GM21381 (cell line): ENCODE measurements around the gene AXIN2.
A peak's percentile ranks its signal among the peaks of the same experiment; 100 is the strongest.

Source experiments
- ATAC-seq: cut with Tn5 transposase; IDR thresholded peaks from one replicate; pipeline ENCODE4 v1.9.1; 2021; ENCODE audit warnings: mild to moderate bottlenecking, moderate library complexity; ENCODE audit not compliant: unreplicated experiment

The AXIN2 gene, protein sequence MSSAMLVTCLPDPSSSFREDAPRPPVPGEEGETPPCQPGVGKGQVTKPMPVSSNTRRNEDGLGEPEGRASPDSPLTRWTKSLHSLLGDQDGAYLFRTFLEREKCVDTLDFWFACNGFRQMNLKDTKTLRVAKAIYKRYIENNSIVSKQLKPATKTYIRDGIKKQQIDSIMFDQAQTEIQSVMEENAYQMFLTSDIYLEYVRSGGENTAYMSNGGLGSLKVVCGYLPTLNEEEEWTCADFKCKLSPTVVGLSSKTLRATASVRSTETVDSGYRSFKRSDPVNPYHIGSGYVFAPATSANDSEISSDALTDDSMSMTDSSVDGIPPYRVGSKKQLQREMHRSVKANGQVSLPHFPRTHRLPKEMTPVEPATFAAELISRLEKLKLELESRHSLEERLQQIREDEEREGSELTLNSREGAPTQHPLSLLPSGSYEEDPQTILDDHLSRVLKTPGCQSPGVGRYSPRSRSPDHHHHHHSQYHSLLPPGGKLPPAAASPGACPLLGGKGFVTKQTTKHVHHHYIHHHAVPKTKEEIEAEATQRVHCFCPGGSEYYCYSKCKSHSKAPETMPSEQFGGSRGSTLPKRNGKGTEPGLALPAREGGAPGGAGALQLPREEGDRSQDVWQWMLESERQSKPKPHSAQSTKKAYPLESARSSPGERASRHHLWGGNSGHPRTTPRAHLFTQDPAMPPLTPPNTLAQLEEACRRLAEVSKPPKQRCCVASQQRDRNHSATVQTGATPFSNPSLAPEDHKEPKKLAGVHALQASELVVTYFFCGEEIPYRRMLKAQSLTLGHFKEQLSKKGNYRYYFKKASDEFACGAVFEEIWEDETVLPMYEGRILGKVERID

GRCh38 chr17:65561452-65562205, at the start of gene AXIN2:
Gene AXIN2 (minus strand): TSS chr17:65561648. CDS start chr17:65558620, 3,028 bp downstream.
- peak; percentile 91 for ATAC-seq

DNA sequence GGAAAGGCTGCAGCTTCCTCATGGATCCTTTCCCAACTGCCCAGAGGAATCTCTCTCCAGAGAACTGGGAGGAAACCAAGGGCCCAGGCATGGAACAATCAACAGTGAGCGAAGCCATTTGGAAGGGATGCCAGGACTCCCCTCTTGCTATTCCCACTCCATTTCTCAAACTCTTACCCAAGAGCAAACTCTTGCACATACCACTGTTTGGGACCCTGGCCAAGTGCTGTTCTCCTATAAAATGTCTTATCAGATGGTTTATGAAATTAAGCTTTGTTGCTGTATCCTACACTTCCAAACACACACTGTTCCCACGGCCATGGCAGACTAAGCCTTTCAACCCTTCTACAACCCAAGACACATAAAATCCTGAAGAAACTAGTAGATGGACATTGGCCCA, 48.3 kb upstream of the AXIN2 start:
- no peak for ATAC-seq

DNA sequence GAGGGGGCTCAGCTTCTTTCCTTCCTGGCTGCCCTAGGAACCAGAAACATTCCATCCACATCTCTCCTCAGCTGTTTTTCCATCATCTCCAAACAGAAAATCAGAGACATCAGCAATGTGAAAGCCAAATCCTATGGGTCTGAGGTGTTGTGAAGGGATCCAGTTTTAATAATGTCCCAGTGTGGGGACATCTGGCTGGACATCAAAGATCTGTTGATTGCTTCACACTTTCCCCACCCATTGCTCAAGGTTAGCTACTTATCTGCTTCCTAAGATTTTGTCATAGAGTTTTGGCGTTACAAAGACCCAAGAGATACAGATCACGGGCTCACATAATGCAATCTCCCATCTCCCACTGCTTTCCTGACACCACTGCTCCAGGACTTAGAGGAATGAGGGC, 47.8 kb upstream of the AXIN2 start:
- no peak for ATAC-seq

GRCh38 chr17:65604070-65604469, 42.6 kb upstream of the AXIN2 start:
- ATAC-seq, result no peak

DNA sequence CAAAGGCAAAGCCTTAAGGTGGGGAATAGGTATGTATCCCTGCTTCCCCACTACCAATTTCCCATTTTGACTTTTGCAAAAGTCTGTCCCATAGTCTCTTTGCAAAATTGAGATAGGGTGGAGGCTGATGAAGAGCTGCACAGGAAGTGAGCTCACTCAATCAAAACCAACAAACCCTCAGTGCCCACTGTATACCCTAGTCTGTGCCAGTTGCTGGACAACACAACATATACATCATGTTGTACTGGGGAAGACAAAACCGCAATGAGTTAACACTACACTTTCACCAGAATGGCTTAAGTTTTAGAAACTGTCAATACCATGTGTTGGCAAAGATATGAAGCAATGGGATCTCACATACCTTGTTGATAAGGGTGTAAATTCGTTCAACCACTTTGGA, 40.4 kb upstream of the AXIN2 start:
- no peak for ATAC-seq

- ATAC-seq, result no peak
Measured at GRCh38 chr17:65601145-65601544, 39.7 kb upstream of the AXIN2 start.

- no peak for ATAC-seq
Measured at GRCh38 chr17:65600518-65600917, 39.1 kb upstream of the AXIN2 start.

DNA sequence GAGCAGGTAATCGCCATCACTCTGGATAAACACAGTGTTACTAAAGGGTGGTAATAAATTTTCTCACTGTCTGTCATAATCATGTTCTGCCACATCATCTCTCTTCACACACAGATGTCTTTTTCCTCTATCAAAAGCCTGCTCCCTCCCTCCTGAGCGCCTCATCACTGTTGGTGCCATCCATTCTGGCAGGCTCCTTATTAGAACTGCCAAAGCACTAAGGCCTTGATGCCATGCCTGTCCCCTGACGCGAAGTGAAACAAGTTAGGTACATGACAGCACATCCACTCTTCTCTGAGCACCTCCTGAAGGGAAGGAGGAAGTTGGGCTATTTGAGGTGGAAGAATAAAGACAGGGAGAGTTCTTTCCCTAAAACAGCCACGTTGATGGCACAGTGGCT, 38.2 kb upstream of the AXIN2 start:
- no peak for ATAC-seq

- no peak for ATAC-seq
Measured at GRCh38 chr17:65598746-65599145, 37.3 kb upstream of the AXIN2 start.

DNA sequence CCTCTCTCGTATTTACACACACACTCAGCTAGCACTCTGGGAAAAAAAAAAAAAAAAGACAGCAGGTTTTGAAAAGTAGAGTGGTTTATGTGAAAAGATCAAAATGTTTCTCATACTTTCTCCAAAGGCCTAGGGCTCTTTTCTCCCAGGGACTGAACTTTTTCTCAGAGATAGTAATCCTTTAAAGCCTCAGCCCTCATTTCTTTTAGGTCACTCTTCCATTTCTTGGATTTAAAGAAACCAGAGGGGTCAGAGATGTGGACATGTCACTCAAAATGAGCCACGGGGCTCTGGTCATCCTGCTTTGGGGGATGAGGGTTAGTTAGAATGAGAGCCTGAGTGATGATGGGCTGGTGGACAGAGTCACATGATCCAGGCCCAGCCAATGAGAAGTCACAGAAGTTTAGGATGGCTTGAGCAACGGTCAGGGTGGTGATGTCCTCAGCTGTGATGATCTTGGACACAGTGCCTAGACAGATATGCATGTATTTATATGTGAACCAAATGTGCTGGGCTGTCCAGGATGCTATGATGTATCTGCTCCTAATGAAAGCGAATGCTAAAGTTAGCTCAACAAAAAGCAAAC, 33.7 kb upstream of the AXIN2 start:
- ATAC-seq, result no peak

DNA sequence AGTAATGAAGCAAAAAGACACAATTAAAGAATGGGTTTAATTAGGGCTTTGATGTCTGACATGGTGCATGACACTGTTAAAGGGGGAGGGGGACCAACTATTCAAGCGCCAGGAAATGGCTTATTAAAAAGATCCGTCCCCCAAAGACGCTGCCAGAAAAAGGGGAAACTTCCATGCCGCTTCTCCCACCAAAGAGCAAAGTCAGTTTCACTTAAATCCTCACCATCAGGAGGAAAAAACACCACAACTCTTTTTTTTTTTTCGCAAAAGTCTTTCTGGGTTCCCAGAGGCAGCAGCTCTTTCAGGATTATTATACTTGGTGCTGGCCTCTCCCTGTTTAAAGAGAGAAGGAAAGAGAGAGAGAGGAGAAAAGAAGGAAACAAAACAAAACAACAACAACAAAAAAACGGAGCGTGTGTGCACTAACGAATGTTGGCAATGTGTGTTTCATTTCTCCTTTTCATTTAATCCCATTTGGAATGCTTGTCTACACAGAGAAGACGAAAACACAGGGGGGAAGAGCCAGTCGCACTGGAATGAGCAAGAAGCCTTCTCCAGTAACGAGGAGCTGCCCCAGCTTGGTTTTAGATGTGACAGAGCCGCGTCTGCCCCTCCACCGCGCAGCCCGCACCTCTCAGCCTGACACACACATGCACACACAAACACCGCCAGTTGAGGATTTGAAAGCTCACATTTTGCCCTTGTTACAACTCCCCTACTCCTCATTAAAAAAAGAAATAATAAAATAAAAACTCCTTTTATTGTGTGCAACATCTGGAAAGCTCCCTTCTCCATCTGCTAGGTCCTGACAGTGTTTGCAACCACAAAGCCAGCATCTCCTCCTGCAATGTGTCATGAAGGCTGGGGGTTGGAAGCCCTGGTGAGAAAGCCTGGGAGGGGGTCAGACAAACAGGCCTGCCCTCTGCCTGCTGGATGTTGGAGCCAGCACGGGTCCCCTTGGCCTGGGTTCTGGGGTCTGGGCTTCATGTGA, 32.7 kb upstream of the AXIN2 start:
- ATAC-seq, result no peak

- no peak for ATAC-seq
Measured at GRCh38 chr17:65593092-65593854, 31.8 kb upstream of the AXIN2 start.

DNA sequence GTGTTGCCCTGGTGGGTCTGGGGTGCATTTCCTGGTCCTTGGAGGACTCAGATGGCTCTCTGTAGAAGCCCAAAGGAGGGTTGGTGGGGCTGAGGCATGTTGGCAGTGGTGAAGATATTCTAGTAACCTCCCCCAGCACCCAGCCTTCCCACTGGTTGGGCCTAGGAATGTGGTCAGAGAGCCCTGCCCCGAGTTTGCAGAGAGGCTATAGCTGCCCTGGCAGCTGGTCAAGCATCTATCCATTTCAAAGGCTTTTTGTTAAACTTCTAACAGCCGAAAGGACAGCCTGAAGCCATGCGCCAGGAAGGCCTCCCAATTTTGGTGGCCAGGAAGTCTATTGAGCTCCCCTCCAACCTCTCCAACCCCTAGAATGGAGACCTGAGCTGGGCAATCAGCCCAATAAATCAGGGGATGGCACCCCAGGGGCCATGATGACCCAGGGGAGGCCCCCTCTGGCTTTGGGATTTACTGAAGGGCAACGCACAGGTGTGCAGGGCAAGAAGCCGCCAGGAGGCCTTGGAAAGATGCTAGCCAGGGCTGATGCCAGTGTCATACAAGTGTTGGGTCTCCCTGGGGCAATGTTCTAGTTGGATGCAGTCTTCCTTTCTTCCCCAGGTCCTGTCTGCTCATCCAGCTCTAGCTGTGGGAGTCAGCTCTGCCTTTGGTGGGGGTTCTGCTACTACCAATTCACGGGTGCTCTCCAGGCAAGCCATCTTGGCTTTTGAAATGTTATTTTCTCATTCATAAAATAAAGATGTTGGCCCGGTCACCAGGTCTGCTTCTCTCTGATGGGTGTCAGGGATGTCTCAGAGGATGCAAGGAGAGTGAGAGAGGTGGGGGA, 30.9 kb upstream of the AXIN2 start:
- no peak for ATAC-seq

GRCh38 chr17:65589321-65589720, 27.9 kb upstream of the AXIN2 start:
- ATAC-seq, result no peak

DNA sequence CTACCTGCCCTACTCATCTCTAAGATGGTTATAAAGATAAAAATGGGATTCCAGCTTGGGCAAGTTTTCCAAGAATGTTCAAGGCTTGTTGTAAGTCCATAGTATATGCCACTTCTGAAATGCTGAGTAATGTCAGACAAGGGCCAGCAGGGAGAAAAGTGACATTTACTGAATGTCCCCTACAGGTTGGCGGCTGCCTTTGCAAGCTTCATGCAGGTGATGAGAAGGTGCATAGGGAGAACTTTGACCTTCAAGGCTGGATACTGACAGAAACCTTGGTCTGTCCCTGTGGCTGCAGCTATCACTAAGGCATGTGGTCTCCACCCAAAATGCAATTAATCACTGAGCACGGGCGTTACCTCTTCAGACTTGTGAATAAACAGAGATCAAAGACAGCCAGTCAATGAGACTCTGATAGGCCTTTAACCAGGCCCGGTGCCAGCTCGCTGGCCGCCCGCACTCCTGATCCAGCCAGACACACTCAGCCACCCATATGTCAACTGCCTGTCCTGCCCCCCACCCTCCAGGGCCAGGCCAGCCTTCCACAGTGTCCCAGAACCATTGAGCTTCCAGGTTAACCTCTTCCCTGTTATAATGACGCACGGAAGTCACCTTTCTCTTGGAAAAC, 26.8 kb upstream of the AXIN2 start:
- no peak for ATAC-seq

DNA sequence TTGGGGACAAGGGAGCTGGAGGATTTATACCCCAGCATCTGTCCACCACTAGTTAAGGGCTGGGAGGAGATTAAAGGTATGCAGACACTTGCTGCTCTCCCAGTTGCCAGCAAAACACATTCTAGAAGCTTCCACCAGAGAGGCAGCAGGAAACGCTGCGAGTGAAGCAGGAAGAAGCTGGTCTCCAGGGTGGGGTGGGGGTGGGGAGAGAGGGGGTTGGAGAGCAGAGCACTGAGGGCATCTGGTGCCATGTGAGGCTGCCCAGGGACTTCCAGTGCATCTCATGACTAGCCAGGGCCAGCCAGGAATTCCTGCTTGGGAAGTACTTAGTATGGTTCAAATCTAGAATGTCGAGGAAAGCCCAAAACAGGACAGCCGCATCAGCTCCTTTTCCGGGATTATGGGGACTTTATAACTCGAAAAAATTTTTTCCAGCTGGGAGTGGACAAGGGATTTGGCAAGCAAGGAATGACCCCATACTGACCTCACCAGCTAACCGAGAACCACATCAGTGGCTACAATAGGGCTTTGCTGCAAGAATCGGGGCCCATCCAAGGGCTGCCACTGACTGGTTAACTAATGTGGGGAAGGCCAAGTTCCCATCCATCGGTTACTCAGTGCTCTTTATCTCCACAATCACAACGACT, 26.2 kb upstream of the AXIN2 start:
- ATAC-seq, result no peak

GRCh38 chr17:65586899-65587298, 25.5 kb upstream of the AXIN2 start:
- no peak for ATAC-seq
